AG20443 (cell line): Measurements from ENCODE around the gene DEF6.

Experiments used
- DNase-seq: peaks from one replicate; pipeline ENCODE4 v3.0.0; 2012; ENCODE audit warnings: low spot score, mixed read lengths

DEF6 gene

GRCh38 chr6:35297601-35298481 is at the start of gene DEF6:
TSS of gene DEF6 (plus strand) at chr6:35297818. CDS start at chr6:35297857, 39 bp downstream.
- peak; percentile 74 for DNase-seq

GRCh38 chr6:35248300-35248699 is 49.3 kb upstream of the DEF6 start:
- no peak for DNase-seq

DNA sequence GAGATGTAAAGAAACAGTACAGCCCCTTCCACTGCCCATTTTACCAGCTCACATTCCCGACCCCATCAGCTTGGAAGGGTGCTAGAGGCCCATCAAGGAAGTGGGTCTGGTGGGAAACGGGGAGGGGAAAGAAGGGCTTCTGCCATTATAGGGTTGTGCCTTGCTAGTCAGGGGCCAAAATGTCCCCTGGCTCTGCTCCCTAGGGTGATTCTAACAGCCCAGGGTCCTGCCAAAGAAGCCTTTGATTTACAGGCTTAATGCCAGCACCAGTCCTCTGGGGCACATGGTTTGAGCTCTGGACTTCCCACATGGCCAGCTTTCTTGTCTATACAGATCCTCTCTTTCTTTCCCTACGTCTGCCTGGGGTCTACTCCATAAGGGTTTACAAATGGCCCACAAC is 48.7 kb upstream of the DEF6 start:
- DNase-seq: no peak

- no peak for DNase-seq
Observed at GRCh38 chr6:35251949-35252348, 45.7 kb upstream of the DEF6 start.

GRCh38 chr6:35253249-35253648 is 44.4 kb upstream of the DEF6 start:
- no peak for DNase-seq

- DNase-seq: no peak
Observed at GRCh38 chr6:35258336-35258735, 39.3 kb upstream of the DEF6 start.

DNA sequence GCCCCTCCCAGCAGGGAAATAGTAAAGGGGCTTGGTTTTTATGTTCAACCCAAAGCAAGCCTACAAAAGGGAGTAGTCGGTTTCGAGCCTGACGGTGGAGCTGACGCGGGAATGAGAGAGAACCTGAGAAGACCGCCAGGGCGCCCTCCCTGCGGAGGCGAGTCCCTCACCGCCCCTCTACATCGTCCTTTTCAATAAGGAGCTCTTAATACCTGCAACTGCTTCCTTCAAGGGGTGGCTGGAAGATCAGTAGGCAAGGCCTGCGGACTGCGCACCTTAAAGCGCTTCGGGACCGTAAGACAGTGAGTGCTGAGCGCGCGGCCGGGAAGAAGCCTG is 38.8 kb upstream of the DEF6 start:
- DNase-seq: peak; percentile 74

DNA sequence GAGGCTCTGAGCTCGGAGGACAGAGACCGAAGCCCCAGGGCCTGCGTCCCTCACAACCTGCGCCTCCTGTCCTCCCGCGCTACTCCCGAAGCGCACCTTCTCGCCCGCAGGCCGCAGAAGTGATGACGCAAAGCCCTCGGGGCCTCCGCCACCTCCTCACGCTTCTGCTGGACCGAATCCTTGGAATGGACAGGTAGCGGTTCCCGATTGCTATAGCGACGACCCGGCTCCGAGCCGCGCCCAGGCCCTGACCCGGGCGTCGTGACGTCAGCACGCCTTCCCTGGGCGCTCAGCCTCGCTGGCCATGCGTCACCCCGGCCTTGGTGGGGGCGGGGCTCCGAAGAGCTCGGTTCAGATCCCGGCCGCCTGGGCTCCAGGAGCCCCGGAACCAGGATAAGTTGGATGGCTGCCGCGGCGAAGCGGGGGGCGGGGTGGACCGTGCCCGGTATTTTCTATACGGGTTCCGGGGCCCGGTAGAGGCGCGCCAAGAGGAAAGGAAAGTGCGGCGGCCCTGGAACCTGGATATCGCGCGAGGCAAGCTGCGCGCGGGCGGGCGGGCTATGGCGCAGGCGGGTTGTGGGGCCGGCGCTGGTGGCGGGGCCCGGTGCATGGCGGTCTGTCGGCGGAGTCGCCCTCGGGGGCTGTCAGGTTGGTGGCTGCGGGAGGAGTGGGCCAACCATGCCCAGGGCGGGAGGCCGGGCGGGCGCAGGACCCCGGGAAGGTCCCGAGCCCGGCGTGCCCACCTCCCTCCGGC is 38.2 kb upstream of the DEF6 start, which contains the start of gene ZNF76:
ZNF76 (plus strand) TSS at position 542 of the 754 bp plus-strand sequence. CDS start 21,417 bp downstream, outside the sequence.
- peak; percentile 100 for DNase-seq

GRCh38 chr6:35259948-35260590 is 37.5 kb upstream of the DEF6 start:
- DNase-seq: peak; percentile 74

- no peak for DNase-seq
Observed at GRCh38 chr6:35260591-35261570, 36.7 kb upstream of the DEF6 start.

GRCh38 chr6:35262596-35262995 is 35.0 kb upstream of the DEF6 start:
- DNase-seq: peak; percentile 57

GRCh38 chr6:35264550-35265274 is 32.9 kb upstream of the DEF6 start:
- no peak for DNase-seq

- no peak for DNase-seq
Observed at GRCh38 chr6:35265523-35265922, 32.1 kb upstream of the DEF6 start.

- DNase-seq: no peak
Observed at GRCh38 chr6:35267446-35267845, 30.2 kb upstream of the DEF6 start.

DNA sequence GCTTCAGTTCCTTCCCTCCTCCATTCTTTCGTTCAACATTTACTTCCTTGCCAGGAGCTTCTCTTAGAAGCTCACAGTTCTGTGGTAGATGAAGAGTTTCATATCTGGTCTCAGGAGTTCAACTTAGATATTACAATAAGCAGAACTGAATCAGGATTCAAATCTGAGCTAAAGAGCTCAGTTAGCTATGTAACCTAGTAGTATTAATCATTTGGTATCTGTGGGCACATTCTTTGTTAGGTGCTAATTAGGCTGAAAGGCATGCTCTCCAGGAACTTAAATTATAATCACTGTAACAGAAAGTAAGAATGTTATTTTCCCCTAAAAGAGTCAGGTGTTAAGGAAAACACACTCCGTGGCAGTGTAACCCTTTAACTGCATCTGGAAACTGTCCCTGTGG is 29.7 kb upstream of the DEF6 start:
- no peak for DNase-seq

DNA sequence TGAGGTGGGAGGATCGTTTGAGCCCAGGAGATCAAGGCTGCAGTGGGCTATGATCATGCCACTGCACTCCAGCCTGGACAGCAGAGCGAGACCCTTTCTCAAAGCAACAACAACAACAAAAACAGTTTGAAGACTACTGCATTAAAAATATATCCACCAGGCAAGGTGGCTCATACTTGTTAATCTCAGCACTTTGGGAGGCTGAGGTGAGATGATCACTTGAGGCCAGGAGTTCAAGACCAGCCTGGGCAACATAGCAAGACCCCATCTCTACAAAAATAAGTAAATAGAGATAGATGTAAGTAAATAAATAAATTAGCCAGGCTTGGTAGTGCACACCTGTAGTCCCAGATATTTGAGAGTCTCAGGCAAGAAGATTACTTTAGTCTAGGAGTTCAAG is 25.6 kb upstream of the DEF6 start:
- DNase-seq: no peak

GRCh38 chr6:35273822-35274559 is 23.6 kb upstream of the DEF6 start:
- DNase-seq: no peak

GRCh38 chr6:35275744-35276260 is 21.8 kb upstream of the DEF6 start:
- no peak for DNase-seq

DNA sequence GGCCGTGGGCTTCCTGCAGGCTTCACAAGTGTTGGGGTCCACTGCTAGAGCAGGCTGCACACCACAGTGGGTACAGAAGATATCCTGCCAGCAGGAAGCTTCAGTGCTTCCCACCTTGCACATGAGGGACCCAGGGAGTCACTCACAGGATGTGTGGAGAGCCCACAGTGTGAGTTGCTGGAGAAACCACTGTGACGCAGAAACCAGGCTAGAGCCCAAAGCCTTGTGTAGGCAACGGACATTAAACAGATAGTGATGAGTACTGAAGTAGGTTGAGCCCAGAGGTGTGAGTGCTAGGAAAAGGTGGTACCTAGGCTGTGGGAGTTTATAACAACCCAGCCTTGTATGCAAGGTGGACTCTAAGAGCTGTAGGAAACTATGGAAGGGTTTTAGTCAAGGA is 18.9 kb upstream of the DEF6 start:
- no peak for DNase-seq

DNA sequence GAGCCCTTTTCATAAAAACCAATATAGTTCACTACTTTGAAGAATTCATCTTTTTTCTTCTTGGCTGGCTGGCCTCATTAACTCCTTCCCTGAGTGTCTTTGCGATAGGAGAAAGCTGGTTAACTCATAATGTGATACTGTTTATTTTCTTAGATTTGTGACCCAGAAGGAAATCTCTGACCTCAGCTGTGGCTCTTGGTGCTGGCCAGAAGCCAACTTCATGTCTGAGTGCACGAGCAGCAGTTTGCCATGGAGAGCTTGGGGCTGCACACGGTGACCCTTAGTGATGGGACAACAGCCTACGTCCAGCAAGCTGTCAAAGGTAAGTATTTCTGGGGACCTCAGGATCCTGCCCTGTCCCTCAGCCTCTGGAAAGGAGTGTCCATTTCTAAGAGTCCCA is 16.7 kb upstream of the DEF6 start:
- no peak for DNase-seq
